Measurements from ENCODE around the gene RHBDF2. TPM values are rescaled to one million over a fixed set of nuclear protein-coding genes. Genes with fewer than 3 reads are reported as not detected.

RHBDF2 gene
- total and polyA plus RNA-seq, 2 donors (not counting 1 experiment from before 2014, with no cell fraction given) = 288 to 482 TPM

DNA sequence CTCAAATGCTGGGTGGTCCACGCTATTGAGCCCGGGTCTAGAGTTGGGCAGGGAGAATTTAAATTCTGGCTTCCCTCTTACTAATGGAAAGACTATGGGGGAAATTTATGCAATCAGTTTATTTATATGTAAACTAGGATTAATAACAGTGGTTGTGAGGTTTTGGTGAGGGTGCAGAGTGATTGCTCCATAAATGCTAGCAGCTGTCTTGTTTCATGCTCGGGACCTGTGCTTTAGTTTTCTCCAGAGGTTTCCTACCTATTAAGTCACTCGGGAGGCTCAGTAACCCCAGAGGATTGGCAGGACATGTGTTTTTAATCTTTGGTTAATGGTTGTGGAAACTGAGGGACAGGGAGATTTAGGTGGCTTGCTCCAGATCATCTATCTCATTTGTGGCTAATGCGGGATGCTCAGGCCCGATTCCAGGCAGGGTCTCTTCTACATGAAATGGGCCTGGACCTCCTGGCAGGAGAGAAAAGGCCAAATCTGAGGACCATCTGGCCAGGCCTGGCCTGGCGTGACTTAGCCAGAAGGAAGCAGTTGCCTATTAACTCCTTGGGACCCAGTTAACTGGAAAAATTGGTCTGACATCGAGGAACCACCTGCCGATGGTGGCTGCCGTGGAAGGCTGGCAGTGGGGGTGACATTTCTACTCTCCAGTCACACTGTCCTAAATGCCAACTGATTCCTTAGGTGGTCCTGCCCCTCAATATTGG is 40.7 kb upstream of the RHBDF2 start:
- Mint-ChIP-seq H3K4me3 (no peak overlapping the region), H3K9me3 (ENCODE audit: insufficient read depth) (no peaks in the 10 kb centered on the region), H3K27me3 (peaks cover 39% of the 10 kb centered on the region), H3K4me1 (peaks cover 15% of the 10 kb centered on the region), H3K27ac (no peak overlapping the region)
- H3K4me3 ChIP-seq (ENCODE audit: control extremely low read depth in 1 of 5, extremely low read depth in 1 of 5, insufficient read depth in 1 of 5, low read depth in 2 of 5, low read length in 4 of 5) = no peak overlapping the region
- ChIA-PET CTCF (interaction anchor here (3.6 to 5.6 kb wide), 2 partner anchors 19 kb away, joined by 18 to 156 read pairs; no protein-coding TSS in a partner anchor), POLR2A (no interaction called here)
- H3K4me1 ChIP-seq (ENCODE audit: control insufficient read depth in 2 of 2, insufficient read depth in 2 of 2, low read length in 2 of 2) = peaks cover 17 to 24% of the 10 kb centered on the region in 2 donors
- ATAC-seq (ENCODE audit: low read depth) (no peak), DNase-seq (no peak)
- WGBS (ENCODE audit: insufficient coverage) = 96% methylated on average over 7 of the region's 10 CpGs
- H3K9me3 ChIP-seq (ENCODE audit: control extremely low read depth in 1 of 3, control insufficient read depth in 2 of 3, insufficient read depth in 1 of 3, low read length in 2 of 3) = peaks cover 0 to 6% (median 0%) of the 10 kb centered on the region in 3 donors
- H4K20me1 ChIP-seq (ENCODE audit: control insufficient read depth, insufficient read depth, low read length, poor library complexity, severe bottlenecking) = peaks cover 4% of the 10 kb centered on the region
- H3K79me2 ChIP-seq (ENCODE audit: control insufficient read depth, insufficient read depth, low read length) = peaks cover 4% of the 10 kb centered on the region
- no peak overlapping the region for H3K27ac ChIP-seq (ENCODE audit: low read length in 2 of 2)
- H3K27me3 ChIP-seq (replicated peaks in 1 of 4; ENCODE audit: control extremely low read depth in 1 of 4, control insufficient read depth in 3 of 4, insufficient read depth in 4 of 4, low read length in 3 of 4) = peaks cover 0 to 36% (median 17%) of the 10 kb centered on the region in 4 experiments
- peaks cover 0 to 3% of the 10 kb centered on the region in 2 experiments for H3K36me3 ChIP-seq (replicated peaks in 1 of 2; ENCODE audit: control extremely low read depth in 1 of 2, control insufficient read depth in 1 of 2, extremely low read depth in 1 of 2, insufficient read depth in 2 of 2, low read length in 1 of 2)
- H3K4me2 ChIP-seq (replicated peaks; ENCODE audit: low read depth, low read length, poor library complexity, severe bottlenecking) = no peak overlapping the region
- intact Hi-C loops (cut with micrococcal nuclease) = no loop called here
- H3K9ac ChIP-seq (ENCODE audit: low read length) = no peak overlapping the region
- TF ChIP-seq EZH2 (IDR thresholded peaks at IDR 0.05; ENCODE audit: borderline replicate concordance, insufficient read depth, low read depth, low read length, poor library complexity, severe bottlenecking) = no peak
- TF ChIP-seq, protein P1, sequence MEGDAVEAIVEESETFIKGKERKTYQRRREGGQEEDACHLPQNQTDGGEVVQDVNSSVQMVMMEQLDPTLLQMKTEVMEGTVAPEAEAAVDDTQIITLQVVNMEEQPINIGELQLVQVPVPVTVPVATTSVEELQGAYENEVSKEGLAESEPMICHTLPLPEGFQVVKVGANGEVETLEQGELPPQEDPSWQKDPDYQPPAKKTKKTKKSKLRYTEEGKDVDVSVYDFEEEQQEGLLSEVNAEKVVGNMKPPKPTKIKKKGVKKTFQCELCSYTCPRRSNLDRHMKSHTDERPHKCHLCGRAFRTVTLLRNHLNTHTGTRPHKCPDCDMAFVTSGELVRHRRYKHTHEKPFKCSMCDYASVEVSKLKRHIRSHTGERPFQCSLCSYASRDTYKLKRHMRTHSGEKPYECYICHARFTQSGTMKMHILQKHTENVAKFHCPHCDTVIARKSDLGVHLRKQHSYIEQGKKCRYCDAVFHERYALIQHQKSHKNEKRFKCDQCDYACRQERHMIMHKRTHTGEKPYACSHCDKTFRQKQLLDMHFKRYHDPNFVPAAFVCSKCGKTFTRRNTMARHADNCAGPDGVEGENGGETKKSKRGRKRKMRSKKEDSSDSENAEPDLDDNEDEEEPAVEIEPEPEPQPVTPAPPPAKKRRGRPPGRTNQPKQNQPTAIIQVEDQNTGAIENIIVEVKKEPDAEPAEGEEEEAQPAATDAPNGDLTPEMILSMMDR (IDR thresholded peaks at IDR 0.05) = no peak
- H2AFZ ChIP-seq (ENCODE audit: insufficient read depth, low read depth, low read length, poor library complexity, severe bottlenecking) = no peak overlapping the region

All from B cell (primary cell).